Measurements from ENCODE around the gene LNX1.

GRCh38 chr4:53507671-53508286 lies 83.5 kb downstream of the LNX1 start:
- TF ChIP-seq SIN3A (IDR thresholded peaks at IDR 0.05; ENCODE audit: borderline replicate concordance in 2 of 2, control insufficient read depth in 1 of 2, low read depth in 2 of 2, low read length in 2 of 2) (no peak), CHD1 (IDR thresholded peaks at IDR 0.05; ENCODE audit: low read length) (no peak), CBX2 (IDR thresholded peaks at IDR 0.05; ENCODE audit: insufficient read depth, low read length, poor library complexity, severe bottlenecking) (no peak), ZNF41 (CRISPR knock-in tag; conservative IDR thresholded peaks at IDR 0.05) (no peak), POLR2AphosphoS5 (IDR thresholded peaks at IDR 0.05; ENCODE audit: control insufficient read depth, insufficient read depth, low read depth, low read length) (no peak), TEAD2 (tag; IDR thresholded peaks at IDR 0.05) (no peak)
